GM12878 (cell line): ENCODE measurements around the gene KBTBD2. TPM values are rescaled to one million over a fixed set of nuclear protein-coding genes. Genes with fewer than 3 reads are reported as not detected.
A peak's percentile ranks its signal among the peaks of the same experiment; 100 is the strongest.

Experiments used
- ATAC-seq: fragments of 200-7000 bp; cut with Tn5 transposase; 3 replicates; pipeline ENCODE4 v1.9.1; 2020; ENCODE audit warnings: mild to moderate bottlenecking, moderate library complexity
- BruUV-seq: library from RNA; stranded (reverse); fragments of 400-500 nt; replicated peaks from 2 replicates; lab custom pipeline; 2021; lab: Mats Ljungman, UMichigan
- CTCF ChIA-PET: fragments of 300-600 bp; sonication (Branson Sonifier 250); formaldehyde crosslinking; extraction: SDS; loops from one replicate; lab custom pipeline; 2021; ENCODE audit warnings: inconsistent platforms; lab: Yijun Ruan, JAX
- POLR2A ChIA-PET: fragments of 350-600 bp; formaldehyde crosslinking; extraction: SDS; loops from one replicate; lab custom pipeline; 2021; ENCODE audit warnings: inconsistent platforms; lab: Charles Lee
- RAD21 ChIA-PET: fragments of 300-600 bp; sonication (Branson Sonifier 250); formaldehyde crosslinking; loops from one replicate; lab custom pipeline; 2023; ENCODE audit warnings: antibody characterized with exemption; ENCODE audit not compliant: unreplicated experiment; lab: Charles Lee
- SMC1A ChIA-PET: fragments of 300-600 bp; sonication (Branson Sonifier 250); formaldehyde crosslinking; loops from one replicate; lab custom pipeline; 2023; ENCODE audit not compliant: unreplicated experiment, uncharacterized antibody; lab: Charles Lee
- DNase-seq: peaks from one replicate; pipeline ENCODE4 v3.0.0-alpha.2; 2011; ENCODE audit warnings: low read depth, low spot score
- FAIRE-seq: peaks from 3 replicates; lab custom pipeline; 2011; peaks lifted over from hg19 to GRCh38; lab: Jason Lieb, UNC
- H2AFZ ChIP-seq: 2 replicates; pipeline ENCODE4 v1.6.0; 2011; ENCODE audit warnings: low read depth, low read length, control low read depth; ENCODE audit not compliant: control insufficient read depth
- H3K27ac ChIP-seq: 2 replicates; pipeline ENCODE4 v1.5.1; 2011; ENCODE audit warnings: control low read depth; ENCODE audit not compliant: control insufficient read depth, insufficient read depth
- H3K27me3 ChIP-seq, 2 experiments: replicated peaks in 1 of 2; 2 replicates each; pipeline versions ENCODE4 v1.6.0 to v1.6.1; 2011; ENCODE audit warnings: low read length in 1 of 2; ENCODE audit not compliant: control insufficient read depth in 2 of 2, insufficient read depth in 2 of 2
- H3K36me3 ChIP-seq, 2 experiments: 2 replicates each; pipeline ENCODE4 v1.5.1; 2011; ENCODE audit warnings: low read length in 1 of 2; ENCODE audit not compliant: control insufficient read depth in 2 of 2, insufficient read depth in 2 of 2
- H3K4me1 ChIP-seq: 2 replicates; pipeline ENCODE4 v1.6.1; 2011; ENCODE audit warnings: mild to moderate bottlenecking, low read length, moderate library complexity, mixed read lengths; ENCODE audit not compliant: control insufficient read depth, insufficient read depth
- H3K4me2 ChIP-seq: 2 replicates; pipeline ENCODE4 v1.6.0; 2011; ENCODE audit warnings: control low read depth; ENCODE audit not compliant: control insufficient read depth, insufficient read depth
- H3K4me3 ChIP-seq: fragments of 200-600 bp; sonication (generic); 2 replicates; pipeline ENCODE4 v1.5.1; 2016
- H3K79me2 ChIP-seq: 2 replicates; pipeline ENCODE4 v1.6.0; 2011; ENCODE audit warnings: low read length; ENCODE audit not compliant: control insufficient read depth, insufficient read depth
- H3K9ac ChIP-seq: 2 replicates; pipeline ENCODE4 v1.8.0; 2011; ENCODE audit warnings: low read length, control low read depth, mixed read lengths; ENCODE audit not compliant: control insufficient read depth, insufficient read depth
- H3K9me3 ChIP-seq: replicated peaks from 3 replicates; pipeline ENCODE4 v1.5.1; 2011; ENCODE audit warnings: mild to moderate bottlenecking, low read length; ENCODE audit not compliant: control insufficient read depth, insufficient read depth
- H4K20me1 ChIP-seq: 2 replicates; pipeline ENCODE4 v1.6.0; 2011; ENCODE audit not compliant: control insufficient read depth, insufficient read depth
- CREB1 ChIP-seq: IDR thresholded peaks from 2 replicates; pipeline ENCODE4 v1.6.1; 2012; ENCODE audit warnings: low read depth, mild to moderate bottlenecking, inconsistent platforms
- ETV6 ChIP-seq, 2 experiments: fragments of 450-650 bp in 1 of 2; IDR thresholded peaks in 1 of 2; conservative IDR thresholded peaks in 1 of 2; 2 replicates each; pipeline ENCODE4 v1.6.1; 2014; ENCODE audit warnings: antibody characterized with exemption in 1 of 2, borderline replicate concordance in 1 of 2, low read depth in 1 of 2, mild to moderate bottlenecking in 1 of 2, moderate library complexity in 1 of 2
- IRF4 ChIP-seq: IDR thresholded peaks from 2 replicates; pipeline ENCODE4 v1.6.1; 2011; ENCODE audit warnings: low read depth, low read length
- MEF2A ChIP-seq: IDR thresholded peaks from 2 replicates; pipeline ENCODE4 v1.6.1; 2011; ENCODE audit warnings: low read depth, mild to moderate bottlenecking, low read length, moderate library complexity; ENCODE audit not compliant: insufficient read depth
- NFXL1 ChIP-seq: fragments of 450-650 bp; IDR thresholded peaks from 2 replicates; pipeline ENCODE4 v1.6.1; 2017; ENCODE audit warnings: antibody characterized with exemption, mild to moderate bottlenecking, borderline replicate concordance
- NR2C2 ChIP-seq: IDR thresholded peaks from 2 replicates; pipeline ENCODE4 v1.6.1; 2011; ENCODE audit warnings: borderline replicate concordance, low read depth; ENCODE audit not compliant: control insufficient read depth, insufficient read length
- POLR2AphosphoS2 ChIP-seq: IDR thresholded peaks from 2 replicates; pipeline ENCODE4 v1.6.1; 2011; ENCODE audit warnings: low read depth, mild to moderate bottlenecking, low read length, improper control_type of control experiment, moderate library complexity
- SMC3 ChIP-seq: IDR thresholded peaks from 2 replicates; pipeline ENCODE4 v1.6.1; 2011; ENCODE audit warnings: low read length, improper control_type of control experiment, borderline replicate concordance
- WGBS: methylation state at CpG from one replicate; pipeline ENCODE4 v1.1.6; 2016; ENCODE audit warnings: low lambda C conversion rate; ENCODE audit not compliant: insufficient replicate concordance, insufficient coverage; ENCODE audit errors: missing lambda C conversion rate; 5-methylcytosine and 5-hydroxymethylcytosine counted together
- in situ Hi-C: fragments of 300-500 bp; cut with MboI; formaldehyde crosslinking; loops from 9 replicates; pipeline ENCODE4 v1.14.3; 2018; ENCODE audit warnings: mixed read lengths
- intact Hi-C: fragments of 100-400 bp; cut with micrococcal nuclease; formaldehyde crosslinking; loops from one replicate; pipeline ENCODE4 v1.14.2; 2022; ENCODE audit not compliant: unreplicated experiment
- polyA plus RNA-seq, 11 experiments: library from polyadenylated mRNA; depleted of rRNA in 4 of 11; unstranded in 6 of 11; stranded (reverse) in 5 of 11; fragments of >200 nt; fragmentation: Nextera tagmentation in 4 of 11; fragmentation: Illumina TruSeq in 1 of 11; extraction: Ambion mirVana in 4 of 11; extraction: Trizol in 1 of 11; gene quantifications; 1 replicate in 1 of 11; 2 replicates in 10 of 11; pipeline versions ENCODE4 v1.2.1 to v1.2.3, GENCODE V29; 2011 to 2016; ENCODE audit warnings: inconsistent platforms in 2 of 11, missing spikeins in 2 of 11, low read depth in 1 of 11
- total RNA-seq, 4 experiments: library from RNA; depleted of rRNA in 3 of 4; stranded (reverse); fragments of >200 nt in 3 of 4; fragmentation: Illumina TruSeq in 1 of 4; extraction: Trizol in 1 of 4; gene quantifications; 2 replicates each; pipeline versions ENCODE4 v1.2.1 to v1.2.3, GENCODE V29; 2013 to 2021

KBTBD2 gene
- total and polyA plus RNA-seq, 10 of the 15 experiments (the other 5 are each of a cell fraction or from before 2014, with no cell fraction given): 8.1 to 22.3 (median 16.2) TPM

DNA sequence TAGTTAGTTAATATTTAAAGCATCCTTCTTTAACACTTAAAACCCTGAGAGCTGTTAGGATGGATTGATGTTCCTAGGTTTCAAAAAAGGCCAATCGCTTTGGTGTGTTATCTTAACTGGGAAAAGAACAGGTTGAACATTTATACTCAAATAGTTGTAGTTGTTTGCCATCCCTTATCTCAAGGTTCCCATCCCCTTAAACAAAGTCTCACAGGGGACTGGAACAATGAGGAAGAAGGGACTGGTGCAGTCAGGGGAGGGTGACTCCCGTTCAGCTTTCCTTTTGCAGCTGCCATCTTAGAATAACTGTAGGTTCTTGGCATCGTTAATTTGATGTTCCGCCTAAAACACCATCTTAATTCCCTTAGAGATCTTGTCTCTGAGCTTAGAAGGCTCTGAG lies 2.6 kb upstream of the KBTBD2 start (continued):
- TF ChIP-seq MEF2A (no peak), POLR2AphosphoS2 (no peak), NFXL1 (no peak), NR2C2 (no peak)

DNA sequence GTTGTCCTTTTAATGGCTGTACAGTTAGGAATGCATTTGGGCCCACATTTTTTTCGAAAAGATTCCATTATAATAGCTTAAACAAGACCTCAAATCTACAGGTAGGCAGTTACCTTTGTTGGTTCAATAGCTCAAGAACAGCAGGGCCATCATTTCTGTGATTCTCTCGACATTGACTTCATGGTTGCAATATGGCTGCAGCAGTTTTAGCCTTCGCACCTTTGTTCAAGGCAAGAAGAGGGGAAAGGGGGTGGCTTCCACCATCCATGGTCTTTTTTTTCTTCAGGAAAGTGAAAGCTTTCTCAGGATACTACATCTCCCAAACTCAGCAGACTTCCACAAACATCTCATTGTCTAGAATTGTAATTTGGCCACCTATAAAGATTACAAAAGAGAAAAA lies 2.2 kb upstream of the KBTBD2 start:
- Histone ChIP-seq H3K4me3 (no peak overlapping the region), H2AFZ (peak overlapping the region; percentile 85; the same call in 1 of the 2 replicates), H3K27ac (no peak overlapping the region), H3K27me3 (no peaks in the 10 kb centered on the region), H3K4me2 (no peak overlapping the region), H3K9ac (no peak overlapping the region), H3K4me1 (peaks cover 10% of the 10 kb centered on the region; the same call in 1 of the 2 replicates), H4K20me1 (no peaks in the 10 kb centered on the region), H3K36me3 (no peaks in the 10 kb centered on the region), H3K79me2 (peaks cover 25% of the 10 kb centered on the region)
- no TSS peak for BruUV-seq
- CTCF ChIA-PET: interaction anchor here (0.7 to 4.5 kb wide), 5 partner anchors 48 to 215 kb away, joined by 3 to 30 read pairs (median 3); no protein-coding TSS in a partner anchor
- POLR2A ChIA-PET: interaction anchor here (4.0 kb wide), 1 partner anchor 147 kb away, joined by 21 read pairs; no protein-coding TSS in a partner anchor
- in situ Hi-C loops: no loop called here
- WGBS: 96% methylated on average over 3 of the region's 3 CpGs
- ATAC-seq (no peak), DNase-seq (no peak), FAIRE-seq (no peak)
- intact Hi-C loops: loop anchor here (5.0 to 10.0 kb wide), 4 partner anchors 144 to 399 kb away; partner anchors contain the start of genes AVL9, LSM5, NT5C3A and RP9
- RAD21 ChIA-PET: interaction anchor here (1.0 to 3.0 kb wide), 3 partner anchors 147 to 214 kb away, joined by 3 to 15 read pairs (median 4); partner anchors contain the start of gene RP9
- SMC1A ChIA-PET: interaction anchor here (0.8 to 2.8 kb wide), 3 partner anchors 11 to 215 kb away, joined by 3 to 7 read pairs (median 4); no protein-coding TSS in a partner anchor
- TF ChIP-seq CREB1: no peak
- TF ChIP-seq IRF4: no peak
- TF ChIP-seq SMC3: no peak
- no peak for TF ChIP-seq ETV6 (conservative IDR thresholded peaks at IDR 0.05 in 1 of 2, IDR thresholded peaks at IDR 0.05 in 1 of 2; ENCODE audit: borderline replicate concordance in 1 of 2, low read depth in 1 of 2)
- TF ChIP-seq, all 136 proteins: peak for 0
- H3K9me3 ChIP-seq: no peaks in the 10 kb centered on the region
